K562 (cell line): Measurements from ENCODE around the gene CACNA1E. TPM values are rescaled to one million over a fixed set of nuclear protein-coding genes. Genes with fewer than 3 reads are reported as not detected.

Source experiments
- ATAC-seq: fragments of 200-7000 bp; cut with Tn5 transposase; 3 replicates; pipeline ENCODE4 v1.9.1; 2020; ENCODE audit warnings: moderate library complexity
- BruUV-seq: library from RNA; stranded (reverse); fragments of 400-500 nt; replicated peaks from 2 replicates; lab custom pipeline; 2021; lab: Mats Ljungman, UMichigan
- CTCF ChIA-PET: fragments of 300-600 bp; formaldehyde crosslinking; extraction: SDS; loops from one replicate; lab custom pipeline; 2021; ENCODE audit warnings: low intra/inter-chr PET ratio; lab: Yijun Ruan, JAX
- POLR2A ChIA-PET: fragments of 300-600, 350-650 bp; sonication (Branson Sonifier 250); formaldehyde crosslinking; extraction: SDS; loops from one replicate; lab custom pipeline; 2021; ENCODE audit warnings: antibody characterized with exemption, inconsistent platforms; lab: Yijun Ruan, JAX
- DNase-seq, 4 experiments: peaks; one replicate each; pipeline versions ENCODE4 v3.0.0 to v3.0.0-alpha.2; 2011 to 2018; ENCODE audit warnings: low spot score in 3 of 4, mixed read lengths in 3 of 4; ENCODE audit errors: extremely low read depth in 1 of 4
- FAIRE-seq: peaks from 2 replicates; lab custom pipeline; 2011; peaks lifted over from hg19 to GRCh38; lab: Jason Lieb, UNC
- H2AFZ ChIP-seq: 2 replicates; pipeline ENCODE4 v1.6.0; 2011; ENCODE audit warnings: low read depth, low read length, control low read depth, inconsistent platforms
- H3K27ac ChIP-seq: fragments of 200-600 bp; 3 replicates; pipeline ENCODE4 v1.8.0; 2011; ENCODE audit warnings: low read depth, mild to moderate bottlenecking, control low read depth, inconsistent platforms, low read length, moderate library complexity, mixed read lengths; ENCODE audit errors: extremely low read depth
- H3K27me3 ChIP-seq, 2 experiments: fragments of 300-600 bp in 1 of 2; 2 replicates in 1 of 2; 3 replicates in 1 of 2; pipeline versions ENCODE4 v1.6.0 to v1.8.0; 2011; ENCODE audit warnings: inconsistent platforms in 2 of 2, low read length in 2 of 2, mild to moderate bottlenecking in 1 of 2, mixed read lengths in 1 of 2, moderate library complexity in 1 of 2; ENCODE audit not compliant: control insufficient read depth in 2 of 2, insufficient read depth in 2 of 2
- H3K36me3 ChIP-seq: fragments of 300-600 bp; 3 replicates; pipeline ENCODE4 v1.8.0; 2011; ENCODE audit warnings: mild to moderate bottlenecking, low read length, inconsistent platforms; ENCODE audit not compliant: control insufficient read depth, insufficient read depth
- H3K4me1 ChIP-seq, 2 experiments: fragments of 200-600 bp in 1 of 2; replicated peaks in 1 of 2; 2 replicates in 1 of 2; 3 replicates in 1 of 2; pipeline versions ENCODE4 v1.5.1 to v1.8.0; 2011; ENCODE audit warnings: inconsistent platforms in 2 of 2, low read length in 2 of 2, mild to moderate bottlenecking in 1 of 2, mixed read lengths in 1 of 2, moderate library complexity in 1 of 2; ENCODE audit not compliant: control insufficient read depth in 2 of 2, insufficient read depth in 2 of 2
- H3K4me2 ChIP-seq: 2 replicates; pipeline ENCODE4 v1.6.1; 2011; ENCODE audit warnings: low read length, control low read depth, inconsistent platforms, mixed read lengths; ENCODE audit not compliant: insufficient read depth
- H3K4me3 ChIP-seq: fragments of 200-600 bp; sonication (generic), shearing (Covaris generic); 2 replicates; pipeline ENCODE4 v1.5.1; 2016; ENCODE audit warnings: control low read depth, inconsistent platforms
- H3K79me2 ChIP-seq: fragments of 200-600 bp; 3 replicates; pipeline ENCODE4 v1.8.0; 2011; ENCODE audit warnings: low read length, inconsistent platforms; ENCODE audit not compliant: control insufficient read depth, insufficient read depth
- H3K9ac ChIP-seq, 2 experiments: 2 replicates each; pipeline versions ENCODE4 v1.6.0 to v1.6.1; 2011; ENCODE audit warnings: low read depth in 2 of 2, low read length in 2 of 2, control low read depth in 1 of 2, inconsistent platforms in 1 of 2, mild to moderate bottlenecking in 1 of 2, mixed read lengths in 1 of 2; ENCODE audit not compliant: insufficient read depth in 1 of 2
- H3K9me1 ChIP-seq: one replicate; pipeline ENCODE4 v1.6.0; 2011; ENCODE audit warnings: inconsistent platforms, mild to moderate bottlenecking, low read length, moderate library complexity; ENCODE audit not compliant: control insufficient read depth, insufficient read depth
- H3K9me3 ChIP-seq: replicated peaks from 2 replicates; pipeline ENCODE4 v1.5.1; 2011; ENCODE audit warnings: low read depth, low read length, inconsistent platforms; ENCODE audit not compliant: control insufficient read depth, insufficient read depth
- H4K20me1 ChIP-seq: replicated peaks from 2 replicates; pipeline ENCODE4 v1.6.1; 2011; ENCODE audit warnings: low read length, inconsistent platforms, mixed read lengths; ENCODE audit not compliant: control insufficient read depth, insufficient read depth
- KDM4B ChIP-seq, 2 experiments: fragments of 450-650 bp in 1 of 2; sonication (generic) in 1 of 2; IDR thresholded peaks; 2 replicates each; pipeline ENCODE4 v1.6.1; 2016 to 2017; ENCODE audit warnings: borderline replicate concordance in 2 of 2, antibody characterized with exemption in 1 of 2, low read depth in 1 of 2, mild to moderate bottlenecking in 1 of 2
- KLF10 ChIP-seq: fragments of 250-450 bp; sonication (Bioruptor Pico); IDR thresholded peaks from 2 replicates; pipeline ENCODE4 v1.6.1; 2021; ENCODE audit warnings: matching md5 sums
- MYC ChIP-seq, 2 experiments: fragments of 250-450 bp in 1 of 2; sonication (Bioruptor Pico) in 1 of 2; IDR thresholded peaks; 2 replicates each; pipeline versions ENCODE4 v1.5.1 to v1.6.1; 2012 to 2021; ENCODE audit warnings: low read depth in 2 of 2, borderline replicate concordance in 1 of 2, improper control_type of control experiment in 1 of 2, low read length in 1 of 2, mild to moderate bottlenecking in 1 of 2, moderate library complexity in 1 of 2
- RBM14 ChIP-seq: fragments of 200-400 bp; formaldehyde crosslinking; IDR thresholded peaks from 2 replicates; pipeline ENCODE4 v1.6.1; 2018; ENCODE audit warnings: low read depth, mild to moderate bottlenecking, low read length, moderate library complexity, borderline replicate concordance; ENCODE audit not compliant: insufficient read depth
- U2AF2 ChIP-seq: fragments of 200-400 bp; formaldehyde crosslinking; optimal IDR thresholded peaks from 2 replicates; pipeline ENCODE3; 2017; ENCODE audit warnings: low read depth, mild to moderate bottlenecking, low read length
- WGBS: fragments of 100-300 bp; shearing (Covaris generic); methylation state at CpG from one replicate; pipeline ENCODE4 v1.1.6; 2016; ENCODE audit warnings: low coverage, mixed read lengths; ENCODE audit not compliant: insufficient coverage; ENCODE audit errors: missing lambda C conversion rate; 5-methylcytosine and 5-hydroxymethylcytosine counted together
- in situ Hi-C: fragments of 300-500 bp; cut with MboI; formaldehyde crosslinking; loops from 4 replicates; pipeline ENCODE4 v1.15.0; 2018; ENCODE audit warnings: inconsistent platforms, mixed read lengths
- intact Hi-C: fragments of 100-400 bp; cut with micrococcal nuclease; formaldehyde crosslinking; loops from 2 replicates; pipeline ENCODE4 v1.14.2; 2022
- polyA plus RNA-seq, 8 experiments: library from polyadenylated mRNA; depleted of rRNA in 4 of 8; stranded (reverse) in 5 of 8; unstranded in 3 of 8; fragments of >200 nt; fragmentation: Nextera tagmentation in 2 of 8; fragmentation: Illumina TruSeq in 1 of 8; extraction: Ambion mirVana in 2 of 8; extraction: Trizol in 1 of 8; gene quantifications; 2 replicates each; pipeline versions ENCODE4 v1.2.1 to v1.2.3, GENCODE V29; 2011 to 2014; ENCODE audit warnings: inconsistent platforms in 1 of 8, missing spikeins in 1 of 8
- total RNA-seq, 7 experiments: library from RNA; depleted of rRNA in 6 of 7; stranded (reverse); fragments of >200 nt in 6 of 7; fragmentation: Illumina TruSeq in 2 of 7; extraction: Trizol in 2 of 7; gene quantifications; 2 replicates each; pipeline versions ENCODE4 v1.2.1 to v1.2.3, GENCODE V29; 2011 to 2021; ENCODE audit warnings: low replicate concordance in 1 of 7
- TF ChIP-seq, protein P1 (sequence below): IDR thresholded peaks from 2 replicates; pipeline ENCODE4 v1.6.1; 2011; ENCODE audit not compliant: insufficient read length; ENCODE audit errors: extremely low read depth
- TF ChIP-seq, protein P2 (sequence below): fragments of 450-650 bp; IDR thresholded peaks from 2 replicates; pipeline ENCODE4 v1.7.1; 2018; ENCODE audit warnings: mild to moderate bottlenecking, low read depth; ENCODE audit not compliant: partially characterized antibody

CACNA1E gene
- total and polyA plus RNA-seq, 9 of the 15 experiments (the other 6 are each of a cell fraction or from before 2014, with no cell fraction given) = under 0.01 to 0.04 TPM; not detected in 7

DNA sequence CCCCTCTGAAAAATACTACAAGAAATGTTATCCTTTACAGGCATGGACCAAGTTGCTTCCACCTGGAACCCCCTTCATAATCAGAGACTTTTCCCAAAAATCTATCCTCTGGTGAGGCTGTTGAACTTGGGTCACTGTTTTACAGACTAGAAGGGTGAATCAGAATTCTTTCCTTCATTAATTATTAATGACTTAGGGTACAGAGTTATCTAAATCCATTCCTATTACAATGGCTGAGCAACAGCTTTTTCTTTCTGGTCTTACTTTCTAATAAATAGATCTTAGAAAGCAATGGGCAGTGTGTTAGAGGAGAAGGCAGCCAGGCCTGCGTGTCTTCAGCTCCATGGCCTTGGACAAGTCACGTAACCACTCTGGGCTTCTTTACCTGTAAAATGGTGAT, 294.0 kb downstream of the CACNA1E start:
- H2AFZ ChIP-seq = no peak overlapping the region
- H3K79me2 ChIP-seq = no peaks in the 10 kb centered on the region
- no peaks in the 10 kb centered on the region for H4K20me1 ChIP-seq
- ATAC-seq (no peak), DNase-seq (no peak)
- in situ Hi-C loops = no loop called here
- no peak overlapping the region for H3K27ac ChIP-seq
- TF ChIP-seq U2AF2 (no peak), MYC (IDR thresholded peaks at IDR 0.05; ENCODE audit: low read depth, low read length) (no peak), MYC (CRISPR knock-in tag; IDR thresholded peaks at IDR 0.05; ENCODE audit: borderline replicate concordance, low read depth) (no peak), KLF10 (no peak), KDM4B (IDR thresholded peaks at IDR 0.05; ENCODE audit: borderline replicate concordance in 2 of 2, low read depth in 1 of 2) (no peak), RBM14 (no peak)
- TF ChIP-seq, protein P1, sequence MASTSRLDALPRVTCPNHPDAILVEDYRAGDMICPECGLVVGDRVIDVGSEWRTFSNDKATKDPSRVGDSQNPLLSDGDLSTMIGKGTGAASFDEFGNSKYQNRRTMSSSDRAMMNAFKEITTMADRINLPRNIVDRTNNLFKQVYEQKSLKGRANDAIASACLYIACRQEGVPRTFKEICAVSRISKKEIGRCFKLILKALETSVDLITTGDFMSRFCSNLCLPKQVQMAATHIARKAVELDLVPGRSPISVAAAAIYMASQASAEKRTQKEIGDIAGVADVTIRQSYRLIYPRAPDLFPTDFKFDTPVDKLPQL = no peak
- TF ChIP-seq, protein P2, sequence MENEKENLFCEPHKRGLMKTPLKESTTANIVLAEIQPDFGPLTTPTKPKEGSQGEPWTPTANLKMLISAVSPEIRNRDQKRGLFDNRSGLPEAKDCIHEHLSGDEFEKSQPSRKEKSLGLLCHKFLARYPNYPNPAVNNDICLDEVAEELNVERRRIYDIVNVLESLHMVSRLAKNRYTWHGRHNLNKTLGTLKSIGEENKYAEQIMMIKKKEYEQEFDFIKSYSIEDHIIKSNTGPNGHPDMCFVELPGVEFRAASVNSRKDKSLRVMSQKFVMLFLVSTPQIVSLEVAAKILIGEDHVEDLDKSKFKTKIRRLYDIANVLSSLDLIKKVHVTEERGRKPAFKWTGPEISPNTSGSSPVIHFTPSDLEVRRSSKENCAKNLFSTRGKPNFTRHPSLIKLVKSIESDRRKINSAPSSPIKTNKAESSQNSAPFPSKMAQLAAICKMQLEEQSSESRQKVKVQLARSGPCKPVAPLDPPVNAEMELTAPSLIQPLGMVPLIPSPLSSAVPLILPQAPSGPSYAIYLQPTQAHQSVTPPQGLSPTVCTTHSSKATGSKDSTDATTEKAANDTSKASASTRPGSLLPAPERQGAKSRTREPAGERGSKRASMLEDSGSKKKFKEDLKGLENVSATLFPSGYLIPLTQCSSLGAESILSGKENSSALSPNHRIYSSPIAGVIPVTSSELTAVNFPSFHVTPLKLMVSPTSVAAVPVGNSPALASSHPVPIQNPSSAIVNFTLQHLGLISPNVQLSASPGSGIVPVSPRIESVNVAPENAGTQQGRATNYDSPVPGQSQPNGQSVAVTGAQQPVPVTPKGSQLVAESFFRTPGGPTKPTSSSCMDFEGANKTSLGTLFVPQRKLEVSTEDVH = no peak
- TF ChIP-seq, all 486 proteins: peak for 0
- Histone ChIP-seq H3K9me3 (no peaks in the 10 kb centered on the region; the same call in 1 of the 2 replicates), H3K4me3 (no peak overlapping the region), H3K4me2 (no peak overlapping the region), H3K9ac (no peak overlapping the region), H3K36me3 (no peaks in the 10 kb centered on the region), H3K9me1 (peaks cover 6% of the 10 kb centered on the region), H3K27me3 (peaks cover 6 to 31% of the 10 kb centered on the region in 2 experiments; a peak in 3 of 5 replicates), H3K4me1 (no peaks in the 10 kb centered on the region)
- ChIA-PET CTCF (no interaction called here), POLR2A (no interaction called here)
- BruUV-seq = no TSS peak
- 2% methylated on average over 2 of the region's 2 CpGs for WGBS
- no peak for FAIRE-seq
- intact Hi-C loops = no loop called here
